ENCODE measurements around the gene AVEN. TPM values are rescaled to one million over a fixed set of nuclear protein-coding genes. Genes with fewer than 3 reads are reported as not detected.
A peak's percentile ranks its signal among the peaks of the same experiment; 100 is the strongest.
"Not testable (repeated sequence)": the region's sequence is repeated elsewhere in the genome, so short reads cannot be mapped to it uniquely, and the experiment has no call there.

AVEN gene
- total and polyA plus RNA-seq, 10 donors = 5.0 to 14.1 (median 8.8) TPM

DNA sequence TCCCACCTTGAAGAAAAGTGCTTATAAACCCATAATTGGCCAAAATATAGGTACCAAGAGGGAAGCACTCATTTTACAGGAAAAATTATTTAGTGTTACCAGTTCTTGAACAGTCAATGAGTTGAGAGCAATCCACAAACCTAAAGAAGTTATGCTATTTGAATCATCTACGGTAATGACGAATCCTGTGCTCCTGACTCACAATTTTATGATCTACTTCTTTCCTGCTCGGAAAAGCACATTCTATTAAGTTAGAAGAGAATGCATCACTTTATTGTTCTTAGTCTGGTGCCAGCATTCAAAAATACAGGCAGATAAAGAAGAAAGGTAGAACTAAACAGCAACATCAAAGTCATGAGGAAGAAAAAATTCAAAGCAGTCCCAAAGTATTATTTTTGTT, 37.5 kb downstream of the AVEN start:
- H3K27me3 ChIP-seq (replicated peaks in 1 of 7) = no peaks in the 10 kb centered on the region
- no peak overlapping the region for H3K4me3 ChIP-seq
- WGBS, 5 donors = 60 to 65% (median 63%) methylated on average over 3 of the region's 3 CpGs
- no peaks in the 10 kb centered on the region for H3K4me1 ChIP-seq
- intact Hi-C loops (cut with DNase I; ENCODE audit: low total_unique reads) = no loop called here
- H3K9me3 ChIP-seq = no peaks in the 10 kb centered on the region
- TF ChIP-seq POLR2A (IDR thresholded peaks at IDR 0.05) (no peak), POLR2AphosphoS5 (IDR thresholded peaks at IDR 0.05) (no peak), CTCF (IDR thresholded peaks at IDR 0.05 in 8 of 11, conservative IDR thresholded peaks at IDR 0.05 in 3 of 11) (no peak)
- DNase-seq = no peak
- peaks cover 0 to 14% (median 0%) of the 10 kb centered on the region in 6 donors for H3K36me3 ChIP-seq
- no peak overlapping the region for H3K27ac ChIP-seq

- H3K4me3 ChIP-seq; H3K4me1 ChIP-seq; DNase-seq; intact Hi-C loops (cut with DNase I; ENCODE audit: low total_unique reads); H3K9me3 ChIP-seq; H3K27ac ChIP-seq; H3K27me3 ChIP-seq (replicated peaks in 1 of 7); H3K36me3 ChIP-seq: not testable (repeated sequence)
- 91 to 97% (median 96%) methylated on average over 7 to 10 of the region's 10 CpGs for WGBS, 5 donors
Observed at GRCh38 chr15:33995666-33996065, 43.3 kb downstream of the AVEN start.

GRCh38 chr15:33994005-33994615, 44.9 kb downstream of the AVEN start:
- intact Hi-C loops (cut with DNase I; ENCODE audit: low total_unique reads) = no loop called here
- no peak for DNase-seq
- no peaks in the 10 kb centered on the region for H3K27me3 ChIP-seq (replicated peaks in 1 of 7)
- H3K27ac ChIP-seq = no peak overlapping the region
- WGBS, 5 donors = 84 to 93% (median 87%) methylated on average over 9 of the region's 9 CpGs
- no peaks in the 10 kb centered on the region for H3K4me1 ChIP-seq
- TF ChIP-seq POLR2AphosphoS5 (IDR thresholded peaks at IDR 0.05) (no peak), CTCF (IDR thresholded peaks at IDR 0.05 in 8 of 11, conservative IDR thresholded peaks at IDR 0.05 in 3 of 11) (peak in 1 of 11 experiments; percentile 9), POLR2A (IDR thresholded peaks at IDR 0.05) (no peak)
- no peaks in the 10 kb centered on the region for H3K9me3 ChIP-seq
- H3K36me3 ChIP-seq = no peaks in the 10 kb centered on the region
- H3K4me3 ChIP-seq = no peak overlapping the region

DNA sequence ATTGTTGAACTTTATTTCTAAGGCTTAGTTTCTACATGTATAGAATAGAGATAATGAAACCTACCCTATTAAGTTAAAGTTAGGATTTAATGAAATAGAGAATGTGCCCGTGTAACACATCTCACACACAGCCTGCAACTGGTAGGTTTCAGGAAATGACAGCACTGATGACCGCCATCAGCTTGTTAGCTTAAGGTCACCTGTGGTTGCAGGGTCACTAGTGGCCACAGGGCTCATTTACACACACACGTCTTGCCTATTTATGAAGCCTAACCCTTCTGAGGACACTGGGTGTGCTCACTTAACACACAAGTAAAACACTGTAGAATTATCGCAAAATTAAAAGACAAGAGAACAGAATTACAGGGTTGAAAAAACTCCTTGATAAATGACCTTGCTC, 50.6 kb downstream of the AVEN start:
- no peaks in the 10 kb centered on the region for H3K9me3 ChIP-seq
- intact Hi-C loops (cut with DNase I; ENCODE audit: low total_unique reads) = no loop called here
- no peak overlapping the region for H3K4me3 ChIP-seq
- H3K36me3 ChIP-seq = peaks cover 0 to 3% (median 0%) of the 10 kb centered on the region in 6 donors
- H3K27me3 ChIP-seq (replicated peaks in 1 of 7) = no peaks in the 10 kb centered on the region
- no peaks in the 10 kb centered on the region for H3K4me1 ChIP-seq
- 81 to 89% (median 84%) methylated on average over 4 of the region's 4 CpGs for WGBS, 5 donors
- no peak for TF ChIP-seq CTCF (IDR thresholded peaks at IDR 0.05 in 8 of 11, conservative IDR thresholded peaks at IDR 0.05 in 3 of 11)
- no peak overlapping the region for H3K27ac ChIP-seq
- DNase-seq = no peak

DNA sequence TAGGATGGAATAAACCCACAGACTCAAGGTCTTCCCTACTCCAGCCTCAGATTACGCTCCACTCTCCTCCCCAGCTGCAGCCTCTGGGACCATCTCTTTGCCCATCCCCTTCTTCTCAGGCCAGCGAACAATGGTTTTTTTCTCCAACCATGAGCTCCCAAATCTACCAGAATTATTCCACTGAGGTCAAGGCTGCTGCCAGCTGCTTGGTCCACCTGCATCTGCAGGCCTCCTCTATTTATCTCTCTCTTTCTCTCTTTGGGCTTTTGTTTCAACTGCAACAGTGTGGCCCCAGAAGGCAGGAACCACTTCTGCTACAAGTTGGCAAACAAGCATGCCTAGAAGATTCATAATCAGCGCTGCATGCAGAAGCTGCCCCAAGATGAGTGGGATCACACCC, 51.6 kb downstream of the AVEN start:
- Histone ChIP-seq H3K9me3 (no peaks in the 10 kb centered on the region), H3K27me3 (replicated peaks in 1 of 7) (no peaks in the 10 kb centered on the region), H3K36me3 (peaks cover 0 to 3% (median 0%) of the 10 kb centered on the region in 6 donors), H3K27ac (no peak overlapping the region), H3K4me3 (no peak overlapping the region), H3K4me1 (no peaks in the 10 kb centered on the region)
- intact Hi-C loops (cut with DNase I; ENCODE audit: low total_unique reads) = no loop called here
- no peak for DNase-seq
- 91 to 98% (median 97%) methylated on average over 3 of the region's 3 CpGs for WGBS, 5 donors
- TF ChIP-seq CTCF (IDR thresholded peaks at IDR 0.05 in 8 of 11, conservative IDR thresholded peaks at IDR 0.05 in 3 of 11) (no peak), POLR2AphosphoS5 (IDR thresholded peaks at IDR 0.05) (no peak), POLR2A (IDR thresholded peaks at IDR 0.05) (no peak)

All from spleen (tissue), 11 donors.